Chondrocyte (in vitro differentiated cells): ENCODE measurements around the gene TTC3. TPM values are rescaled to one million over a fixed set of nuclear protein-coding genes. Genes with fewer than 3 reads are reported as not detected.

Source experiments
- DNase-seq: peaks from one replicate; pipeline ENCODE4 v3.0.0; 2021; ENCODE audit warnings: mixed read lengths, low spot score
- H3K27ac Mint-ChIP-seq: one replicate; pipeline ENCODE4 v1.8.0; 2021; ENCODE audit warnings: mild to moderate bottlenecking, moderate library complexity, mixed read lengths; ENCODE audit not compliant: unreplicated experiment
- H3K27me3 Mint-ChIP-seq: 2 replicates; pipeline ENCODE4 v1.8.0; 2021; ENCODE audit warnings: low read depth, mixed read lengths
- H3K36me3 Mint-ChIP-seq: 2 replicates; pipeline ENCODE4 v1.8.0; 2021; ENCODE audit warnings: low read depth, mixed read lengths
- H3K4me1 Mint-ChIP-seq: 2 replicates; pipeline ENCODE4 v1.8.0; 2021; ENCODE audit warnings: low read depth, mild to moderate bottlenecking, mixed read lengths
- H3K4me3 Mint-ChIP-seq: one replicate; pipeline ENCODE4 v1.8.0; 2021; ENCODE audit warnings: mild to moderate bottlenecking, moderate library complexity, mixed read lengths; ENCODE audit not compliant: unreplicated experiment
- H3K9me3 Mint-ChIP-seq: 2 replicates; pipeline ENCODE4 v1.8.0; 2021; ENCODE audit warnings: low read depth, mixed read lengths
- total RNA-seq: library from RNA; stranded (reverse); gene quantifications from 3 replicates; pipeline ENCODE4 v1.2.1, GENCODE V29; 2021
- TF ChIP-seq, protein P1 (sequence below): fragments of 200-600 bp; sonication (generic); IDR thresholded peaks from 2 replicates; pipeline ENCODE4 v1.5.0; 2021; ENCODE audit warnings: antibody characterized with exemption, mild to moderate bottlenecking, moderate library complexity

TTC3 gene
- total RNA-seq, 1 donor from 2014 or later: 258 TPM

GRCh38 chr21:37065561-37066177 lies 7.4 kb upstream of the TTC3 start:
- Mint-ChIP-seq H3K36me3 (peaks cover 5% of the 10 kb centered on the region), H3K27me3 (no peaks in the 10 kb centered on the region), H3K9me3 (no peaks in the 10 kb centered on the region), H3K4me3 (no peak overlapping the region), H3K4me1 (peaks cover 20% of the 10 kb centered on the region), H3K27ac (no peak overlapping the region)
- TF ChIP-seq, protein P1, sequence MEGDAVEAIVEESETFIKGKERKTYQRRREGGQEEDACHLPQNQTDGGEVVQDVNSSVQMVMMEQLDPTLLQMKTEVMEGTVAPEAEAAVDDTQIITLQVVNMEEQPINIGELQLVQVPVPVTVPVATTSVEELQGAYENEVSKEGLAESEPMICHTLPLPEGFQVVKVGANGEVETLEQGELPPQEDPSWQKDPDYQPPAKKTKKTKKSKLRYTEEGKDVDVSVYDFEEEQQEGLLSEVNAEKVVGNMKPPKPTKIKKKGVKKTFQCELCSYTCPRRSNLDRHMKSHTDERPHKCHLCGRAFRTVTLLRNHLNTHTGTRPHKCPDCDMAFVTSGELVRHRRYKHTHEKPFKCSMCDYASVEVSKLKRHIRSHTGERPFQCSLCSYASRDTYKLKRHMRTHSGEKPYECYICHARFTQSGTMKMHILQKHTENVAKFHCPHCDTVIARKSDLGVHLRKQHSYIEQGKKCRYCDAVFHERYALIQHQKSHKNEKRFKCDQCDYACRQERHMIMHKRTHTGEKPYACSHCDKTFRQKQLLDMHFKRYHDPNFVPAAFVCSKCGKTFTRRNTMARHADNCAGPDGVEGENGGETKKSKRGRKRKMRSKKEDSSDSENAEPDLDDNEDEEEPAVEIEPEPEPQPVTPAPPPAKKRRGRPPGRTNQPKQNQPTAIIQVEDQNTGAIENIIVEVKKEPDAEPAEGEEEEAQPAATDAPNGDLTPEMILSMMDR: no peak
- DNase-seq: no peak

DNA sequence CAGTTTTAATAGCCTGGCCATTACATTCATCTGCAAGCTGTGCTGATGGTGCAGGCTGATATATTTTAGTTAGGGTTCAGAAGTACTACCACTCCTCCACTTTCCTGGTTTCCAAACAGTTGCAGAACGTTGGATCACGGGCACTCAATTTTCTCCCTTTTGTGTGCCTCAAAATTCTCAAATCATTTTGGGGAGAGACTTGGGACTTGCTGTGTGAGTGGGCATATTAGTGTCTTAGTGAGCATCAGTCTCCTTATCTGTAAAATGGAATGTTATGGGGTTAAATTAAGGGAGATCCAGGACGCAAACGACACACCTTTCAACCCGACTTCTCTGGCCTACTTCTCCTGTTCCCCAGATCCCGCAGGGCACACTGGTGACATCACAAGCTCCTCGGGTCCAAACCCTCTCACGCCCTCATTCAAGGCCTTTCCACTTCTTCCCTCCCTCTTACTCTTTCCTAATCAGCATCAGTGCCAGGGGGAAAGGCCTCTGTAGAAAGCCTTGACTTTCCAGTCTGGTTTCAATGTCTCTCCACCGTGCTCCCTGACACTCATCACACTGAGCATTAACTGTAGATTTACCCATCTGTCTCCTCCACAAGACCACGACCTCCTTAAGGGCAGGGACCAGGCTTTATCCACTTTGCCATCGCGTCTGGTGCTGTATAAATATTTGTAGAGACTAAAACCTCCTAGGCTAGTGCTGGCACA lies 1.3 kb upstream of the TTC3 start:
- Mint-ChIP-seq H3K27me3 (no peaks in the 10 kb centered on the region), H3K9me3 (no peaks in the 10 kb centered on the region), H3K36me3 (peaks cover 8% of the 10 kb centered on the region), H3K27ac (peak overlapping the region; percentile 99), H3K4me1 (peaks cover 38% of the 10 kb centered on the region), H3K4me3 (peak overlapping the region; percentile 89)
- DNase-seq: no peak
- TF ChIP-seq, protein P1: no peak

GRCh38 chr21:37072274-37072987 lies 623 bp upstream of the TTC3 start:
- DNase-seq: peak; percentile 98
- Mint-ChIP-seq H3K36me3 (peaks cover 8% of the 10 kb centered on the region), H3K27ac (peak overlapping the region; percentile 99), H3K4me3 (peak overlapping the region; percentile 89), H3K9me3 (no peaks in the 10 kb centered on the region), H3K27me3 (no peaks in the 10 kb centered on the region), H3K4me1 (peaks cover 41% of the 10 kb centered on the region)
- TF ChIP-seq, protein P1: no peak

GRCh38 chr21:37073417-37074196 lies 553 bp downstream of the TTC3 start:
- no peaks in the 10 kb centered on the region for H3K9me3 Mint-ChIP-seq
- peaks cover 51% of the 10 kb centered on the region for H3K4me1 Mint-ChIP-seq
- H3K27me3 Mint-ChIP-seq: no peaks in the 10 kb centered on the region
- DNase-seq: peak; percentile 93
- peaks cover 5% of the 10 kb centered on the region for H3K36me3 Mint-ChIP-seq
- H3K27ac Mint-ChIP-seq: peak overlapping the region; percentile 99
- peak overlapping the region; percentile 91 for H3K4me3 Mint-ChIP-seq
- TF ChIP-seq, protein P1: peak; percentile 52

GRCh38 chr21:37074197-37074510 lies 1.1 kb downstream of the TTC3 start:
- Mint-ChIP-seq H3K4me1 (peaks cover 55% of the 10 kb centered on the region), H3K4me3 (peak overlapping the region; percentile 91), H3K36me3 (peaks cover 4% of the 10 kb centered on the region), H3K9me3 (peaks cover 2% of the 10 kb centered on the region), H3K27ac (peak overlapping the region; percentile 99), H3K27me3 (no peaks in the 10 kb centered on the region)
- TF ChIP-seq, protein P1: no peak
- DNase-seq: no peak
